Progenitor cell of endocrine pancreas (in vitro differentiated cells): ENCODE data around the gene DDX42. TPM values are rescaled to one million over a fixed set of nuclear protein-coding genes. Genes with fewer than 3 reads are reported as not detected.
"Not testable (repeated sequence)": the region's sequence is repeated elsewhere in the genome, so short reads cannot be mapped to it uniquely, and the experiment has no call there.

Experiments
- DNase-seq: peaks from one replicate; pipeline ENCODE4 v3.0.0; 2021; ENCODE audit warnings: low spot score; ENCODE audit not compliant: unreplicated experiment
- H3K27ac Mint-ChIP-seq: 2 replicates; pipeline ENCODE4 v1.8.0; 2021; ENCODE audit warnings: mild to moderate bottlenecking, moderate library complexity, mixed read lengths
- H3K27me3 Mint-ChIP-seq: 2 replicates; pipeline ENCODE4 v1.8.0; 2021; ENCODE audit warnings: mixed read lengths
- H3K36me3 Mint-ChIP-seq: 2 replicates; pipeline ENCODE4 v1.8.0; 2022; ENCODE audit warnings: mixed read lengths; ENCODE audit not compliant: insufficient read depth
- H3K4me1 Mint-ChIP-seq: 2 replicates; pipeline ENCODE4 v1.8.0; 2021; ENCODE audit warnings: low read depth, mixed read lengths
- H3K4me3 Mint-ChIP-seq: 2 replicates; pipeline ENCODE4 v1.8.0; 2021; ENCODE audit warnings: low read depth, mild to moderate bottlenecking, moderate library complexity, mixed read lengths
- H3K9me3 Mint-ChIP-seq: 2 replicates; pipeline ENCODE4 v1.8.0; 2021; ENCODE audit warnings: low read depth, mixed read lengths
- total RNA-seq: library from RNA; stranded (reverse); gene quantifications from 2 replicates; pipeline ENCODE4 v1.2.1, GENCODE V29; 2021
- TF ChIP-seq, protein P1 (sequence below): fragments of 200-600 bp; sonication (generic); IDR thresholded peaks from one replicate; pipeline ENCODE4 v1.5.0; 2021; ENCODE audit warnings: antibody characterized with exemption, mild to moderate bottlenecking; ENCODE audit not compliant: unreplicated experiment

Gene DDX42
- total RNA-seq, 1 donor from 2014 or later = 189 TPM

DNA sequence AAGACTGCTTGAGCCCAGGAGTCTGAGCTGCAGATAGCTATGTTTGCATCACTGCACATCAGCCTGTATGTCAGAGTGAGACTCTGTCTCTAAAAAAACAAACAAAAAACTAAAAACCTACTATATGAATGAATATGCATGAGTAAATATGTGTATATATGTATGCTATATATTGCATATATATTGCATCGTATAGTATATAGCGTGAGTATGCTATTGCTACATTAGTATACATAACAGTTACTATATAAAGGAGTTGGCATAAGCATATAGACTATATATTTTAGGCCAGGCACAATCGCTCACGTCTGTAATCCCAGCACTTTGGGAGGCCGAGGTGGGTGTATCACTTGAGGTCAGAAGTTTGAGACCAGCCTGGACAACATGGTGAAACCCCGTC is 16.1 kb downstream of the DDX42 start:
- H3K27ac Mint-ChIP-seq = no peak overlapping the region
- no peaks in the 10 kb centered on the region for H3K9me3 Mint-ChIP-seq
- H3K27me3 Mint-ChIP-seq = no peaks in the 10 kb centered on the region
- H3K36me3 Mint-ChIP-seq = peaks cover 23% of the 10 kb centered on the region
- no peaks in the 10 kb centered on the region for H3K4me1 Mint-ChIP-seq
- DNase-seq = no peak
- TF ChIP-seq, protein P1, sequence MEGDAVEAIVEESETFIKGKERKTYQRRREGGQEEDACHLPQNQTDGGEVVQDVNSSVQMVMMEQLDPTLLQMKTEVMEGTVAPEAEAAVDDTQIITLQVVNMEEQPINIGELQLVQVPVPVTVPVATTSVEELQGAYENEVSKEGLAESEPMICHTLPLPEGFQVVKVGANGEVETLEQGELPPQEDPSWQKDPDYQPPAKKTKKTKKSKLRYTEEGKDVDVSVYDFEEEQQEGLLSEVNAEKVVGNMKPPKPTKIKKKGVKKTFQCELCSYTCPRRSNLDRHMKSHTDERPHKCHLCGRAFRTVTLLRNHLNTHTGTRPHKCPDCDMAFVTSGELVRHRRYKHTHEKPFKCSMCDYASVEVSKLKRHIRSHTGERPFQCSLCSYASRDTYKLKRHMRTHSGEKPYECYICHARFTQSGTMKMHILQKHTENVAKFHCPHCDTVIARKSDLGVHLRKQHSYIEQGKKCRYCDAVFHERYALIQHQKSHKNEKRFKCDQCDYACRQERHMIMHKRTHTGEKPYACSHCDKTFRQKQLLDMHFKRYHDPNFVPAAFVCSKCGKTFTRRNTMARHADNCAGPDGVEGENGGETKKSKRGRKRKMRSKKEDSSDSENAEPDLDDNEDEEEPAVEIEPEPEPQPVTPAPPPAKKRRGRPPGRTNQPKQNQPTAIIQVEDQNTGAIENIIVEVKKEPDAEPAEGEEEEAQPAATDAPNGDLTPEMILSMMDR = no peak
- no peak overlapping the region for H3K4me3 Mint-ChIP-seq

DNA sequence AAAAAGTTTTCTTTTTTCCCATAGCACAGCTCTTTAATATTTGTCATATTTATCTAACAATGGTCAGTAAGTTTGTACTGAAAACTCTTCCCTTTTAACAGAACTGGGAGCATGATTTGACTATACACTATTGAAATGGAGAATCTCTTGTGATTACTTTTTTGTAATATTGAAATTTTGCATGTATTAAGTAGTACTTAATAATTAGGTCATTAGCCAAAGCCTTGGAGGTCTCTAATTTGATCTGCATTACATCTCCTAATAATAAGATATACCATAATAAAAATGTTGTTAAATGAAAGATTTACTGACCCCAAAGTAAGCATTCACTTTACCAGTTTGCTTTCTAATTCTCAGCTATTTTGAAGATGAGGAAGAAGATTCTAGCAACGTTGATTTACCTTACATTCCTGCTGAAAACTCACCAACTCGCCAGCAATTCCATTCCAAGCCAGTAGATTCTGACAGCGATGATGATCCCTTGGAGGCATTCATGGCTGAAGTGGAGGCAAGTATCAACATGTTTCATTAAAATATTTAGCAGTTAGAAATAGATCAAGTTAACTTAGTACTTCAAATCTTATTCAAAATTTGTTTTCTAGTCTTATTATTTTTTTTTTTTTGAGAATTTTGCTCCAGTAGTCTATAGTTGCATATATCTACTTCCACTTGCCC is 18.2 kb downstream of the DDX42 start:
- Mint-ChIP-seq H3K9me3 (no peaks in the 10 kb centered on the region), H3K4me3 (no peak overlapping the region), H3K4me1 (no peaks in the 10 kb centered on the region), H3K27ac (no peak overlapping the region), H3K27me3 (no peaks in the 10 kb centered on the region), H3K36me3 (peaks cover 24% of the 10 kb centered on the region)
- TF ChIP-seq, protein P1 = no peak
- no peak for DNase-seq

DNA sequence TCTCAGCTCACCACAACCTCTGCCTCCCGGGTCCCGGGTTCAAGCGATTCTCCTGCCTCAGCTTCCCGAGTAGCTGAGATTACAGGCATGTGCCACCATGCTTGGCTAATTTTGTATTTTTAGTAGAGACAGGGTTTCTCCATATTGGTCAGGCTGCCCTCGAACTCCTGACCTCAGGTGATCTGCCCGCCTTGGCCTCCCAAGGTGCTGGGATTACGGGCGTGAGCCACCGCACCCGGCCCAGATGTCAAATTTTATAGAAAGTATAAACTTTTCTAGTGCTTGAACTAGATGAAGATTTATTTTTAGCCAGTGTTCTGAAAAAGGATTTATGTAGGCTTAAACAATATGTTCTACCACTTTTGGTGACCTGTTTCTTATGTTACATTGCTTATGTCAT is 22.4 kb downstream of the DDX42 start:
- H3K4me3 Mint-ChIP-seq, H3K27me3 Mint-ChIP-seq, H3K4me1 Mint-ChIP-seq, DNase-seq, H3K27ac Mint-ChIP-seq, H3K9me3 Mint-ChIP-seq: not testable (repeated sequence)
- H3K36me3 Mint-ChIP-seq = peaks cover 22% of the 10 kb centered on the region

GRCh38 chr17:63798572-63799106 is 24.7 kb downstream of the DDX42 start:
- H3K36me3 Mint-ChIP-seq = peaks cover 16% of the 10 kb centered on the region
- H3K27me3 Mint-ChIP-seq = no peaks in the 10 kb centered on the region
- H3K9me3 Mint-ChIP-seq = no peaks in the 10 kb centered on the region
- H3K4me1 Mint-ChIP-seq = no peaks in the 10 kb centered on the region
- H3K4me3 Mint-ChIP-seq = no peak overlapping the region
- TF ChIP-seq, protein P1 = no peak
- no peak overlapping the region for H3K27ac Mint-ChIP-seq
- DNase-seq = no peak

DNA sequence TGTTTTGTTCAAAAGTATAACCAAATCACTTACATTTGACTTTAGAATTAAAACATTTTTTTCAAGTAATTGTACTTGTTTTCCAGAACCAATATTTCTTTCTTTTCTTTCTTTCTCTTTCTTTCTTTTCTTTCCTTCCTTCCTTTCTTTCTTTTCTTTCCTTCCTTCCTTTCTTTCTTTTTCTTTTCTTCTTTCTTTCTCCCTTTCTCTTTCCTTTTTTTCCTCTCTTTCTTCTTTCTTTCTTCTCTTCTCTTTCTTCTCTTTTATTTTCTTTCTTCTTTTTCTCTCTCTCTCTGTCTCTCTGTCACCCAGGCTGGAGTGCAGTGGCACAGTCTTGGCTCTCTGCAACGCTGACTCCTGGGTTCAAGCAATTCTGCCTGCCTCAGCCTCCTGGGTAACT is 26.8 kb downstream of the DDX42 start:
- H3K4me3 Mint-ChIP-seq = no peak overlapping the region
- no peaks in the 10 kb centered on the region for H3K27me3 Mint-ChIP-seq
- no peak for DNase-seq
- peaks cover 12% of the 10 kb centered on the region for H3K36me3 Mint-ChIP-seq
- H3K27ac Mint-ChIP-seq = no peak overlapping the region
- H3K4me1 Mint-ChIP-seq = no peaks in the 10 kb centered on the region
- H3K9me3 Mint-ChIP-seq = no peaks in the 10 kb centered on the region
- TF ChIP-seq, protein P1 = no peak

DNA sequence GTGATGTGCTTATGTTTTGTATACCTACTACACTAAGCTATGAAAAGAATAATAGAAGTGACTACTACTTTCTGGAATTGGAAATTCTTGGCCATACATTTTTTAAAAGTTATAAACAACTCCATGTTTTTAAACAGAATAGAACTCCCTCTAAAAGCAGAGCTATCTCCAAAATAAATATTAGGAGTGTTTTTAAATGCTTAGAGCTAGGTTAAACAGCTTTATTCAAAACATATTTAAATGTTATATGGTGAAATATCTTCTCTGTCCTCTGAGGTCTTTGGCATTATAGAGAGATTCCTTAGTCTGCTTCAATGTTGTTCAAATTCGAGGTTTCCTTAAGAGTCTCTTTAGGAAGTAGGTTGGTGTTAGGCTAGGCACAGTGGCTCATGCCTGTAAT is 30.4 kb downstream of the DDX42 start:
- Mint-ChIP-seq H3K27me3 (no peaks in the 10 kb centered on the region), H3K4me1 (no peaks in the 10 kb centered on the region), H3K27ac (no peak overlapping the region), H3K9me3 (no peaks in the 10 kb centered on the region), H3K4me3 (no peak overlapping the region), H3K36me3 (peaks cover 20% of the 10 kb centered on the region)
- DNase-seq = no peak
- TF ChIP-seq, protein P1 = no peak
